Glutamatergic neuron (in vitro differentiated cells): ENCODE measurements around the gene LNP1. TPM values are rescaled to one million over a fixed set of nuclear protein-coding genes. Genes with fewer than 3 reads are reported as not detected.

ENCODE experiments used
- DNase-seq: peaks from one replicate; pipeline ENCODE4 v3.0.0; 2022
- H3K27ac Mint-ChIP-seq: one replicate; pipeline ENCODE4 v1.8.0; 2020; ENCODE audit warnings: mild to moderate bottlenecking, mixed read lengths, inconsistent platforms; ENCODE audit not compliant: unreplicated experiment
- H3K27me3 Mint-ChIP-seq: one replicate; pipeline ENCODE4 v1.8.0; 2020; ENCODE audit warnings: mild to moderate bottlenecking, moderate library complexity, mixed read lengths, inconsistent platforms; ENCODE audit not compliant: unreplicated experiment
- H3K36me3 Mint-ChIP-seq: one replicate; pipeline ENCODE4 v1.8.0; 2020; ENCODE audit warnings: mild to moderate bottlenecking, mixed read lengths, inconsistent platforms; ENCODE audit not compliant: unreplicated experiment
- H3K4me1 Mint-ChIP-seq: one replicate; pipeline ENCODE4 v1.8.0; 2020; ENCODE audit warnings: mild to moderate bottlenecking, low read depth, mixed read lengths, inconsistent platforms; ENCODE audit not compliant: unreplicated experiment
- H3K4me3 Mint-ChIP-seq: one replicate; pipeline ENCODE4 v1.8.0; 2020; ENCODE audit warnings: mild to moderate bottlenecking, mixed read lengths, inconsistent platforms; ENCODE audit not compliant: unreplicated experiment
- H3K9me3 Mint-ChIP-seq: one replicate; pipeline ENCODE4 v1.8.0; 2020; ENCODE audit warnings: mild to moderate bottlenecking, moderate library complexity, mixed read lengths, inconsistent platforms; ENCODE audit not compliant: unreplicated experiment
- total RNA-seq: library from RNA; stranded (reverse); fragmentation: NEBNext Ultra II Directional; extraction: Animal tissue kit (Norgen Biotek cat#: 25700); gene quantifications from one replicate; pipeline ENCODE4 v1.2.1, GENCODE V29; 2021; ENCODE audit not compliant: unreplicated experiment
- TF ChIP-seq, protein P1 (sequence below): fragments of 200-600 bp; sonication (generic); IDR thresholded peaks from one replicate; pipeline ENCODE4 v1.5.0; 2021; ENCODE audit not compliant: partially characterized antibody, unreplicated experiment

LNP1 gene
- total RNA-seq, 1 donor from 2014 or later = 2.0 TPM

GRCh38 chr3:100448079-100448478, 46.7 kb downstream of the LNP1 start:
- Mint-ChIP-seq H3K4me1 (no peaks in the 10 kb centered on the region), H3K4me3 (no peak overlapping the region), H3K36me3 (peaks cover 15% of the 10 kb centered on the region), H3K9me3 (no peaks in the 10 kb centered on the region), H3K27ac (no peak overlapping the region), H3K27me3 (no peaks in the 10 kb centered on the region)
- DNase-seq = no peak
- TF ChIP-seq, protein P1, sequence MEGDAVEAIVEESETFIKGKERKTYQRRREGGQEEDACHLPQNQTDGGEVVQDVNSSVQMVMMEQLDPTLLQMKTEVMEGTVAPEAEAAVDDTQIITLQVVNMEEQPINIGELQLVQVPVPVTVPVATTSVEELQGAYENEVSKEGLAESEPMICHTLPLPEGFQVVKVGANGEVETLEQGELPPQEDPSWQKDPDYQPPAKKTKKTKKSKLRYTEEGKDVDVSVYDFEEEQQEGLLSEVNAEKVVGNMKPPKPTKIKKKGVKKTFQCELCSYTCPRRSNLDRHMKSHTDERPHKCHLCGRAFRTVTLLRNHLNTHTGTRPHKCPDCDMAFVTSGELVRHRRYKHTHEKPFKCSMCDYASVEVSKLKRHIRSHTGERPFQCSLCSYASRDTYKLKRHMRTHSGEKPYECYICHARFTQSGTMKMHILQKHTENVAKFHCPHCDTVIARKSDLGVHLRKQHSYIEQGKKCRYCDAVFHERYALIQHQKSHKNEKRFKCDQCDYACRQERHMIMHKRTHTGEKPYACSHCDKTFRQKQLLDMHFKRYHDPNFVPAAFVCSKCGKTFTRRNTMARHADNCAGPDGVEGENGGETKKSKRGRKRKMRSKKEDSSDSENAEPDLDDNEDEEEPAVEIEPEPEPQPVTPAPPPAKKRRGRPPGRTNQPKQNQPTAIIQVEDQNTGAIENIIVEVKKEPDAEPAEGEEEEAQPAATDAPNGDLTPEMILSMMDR = no peak

DNA sequence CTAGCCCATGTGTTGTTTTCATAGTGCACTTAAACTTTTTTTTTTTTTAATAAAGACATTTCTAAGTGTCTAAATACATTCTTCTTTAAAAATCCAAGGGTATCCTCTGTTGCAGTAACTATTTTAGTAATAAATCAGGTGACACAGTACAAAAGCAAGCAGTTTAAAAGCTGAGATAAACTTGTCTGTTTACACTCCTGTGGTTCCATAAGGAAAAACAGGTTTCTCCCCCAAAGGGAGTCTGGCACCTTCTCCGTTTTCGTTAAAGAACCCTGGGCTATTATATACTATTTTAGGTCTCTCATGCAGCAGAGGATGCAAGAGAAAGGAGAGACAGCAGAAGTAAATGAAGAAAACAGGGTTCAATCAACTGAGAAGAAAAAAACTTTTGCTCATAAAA, 47.9 kb downstream of the LNP1 start:
- no peak overlapping the region for H3K4me3 Mint-ChIP-seq
- H3K27ac Mint-ChIP-seq = no peak overlapping the region
- DNase-seq = no peak
- no peaks in the 10 kb centered on the region for H3K27me3 Mint-ChIP-seq
- H3K9me3 Mint-ChIP-seq = no peaks in the 10 kb centered on the region
- no peaks in the 10 kb centered on the region for H3K4me1 Mint-ChIP-seq
- H3K36me3 Mint-ChIP-seq = peaks cover 10% of the 10 kb centered on the region
- TF ChIP-seq, protein P1 = no peak

- no peak overlapping the region for H3K4me3 Mint-ChIP-seq
- H3K4me1 Mint-ChIP-seq = peaks cover 7% of the 10 kb centered on the region
Observed at GRCh38 chr3:100454677-100455076, 53.3 kb downstream of the LNP1 start.

GRCh38 chr3:100455841-100456550, 54.7 kb downstream of the LNP1 start:
- no peak for DNase-seq
- peaks cover 7% of the 10 kb centered on the region for H3K4me1 Mint-ChIP-seq
- no peak overlapping the region for H3K27ac Mint-ChIP-seq
- H3K9me3 Mint-ChIP-seq = no peaks in the 10 kb centered on the region
- TF ChIP-seq, protein P1 = no peak
- no peaks in the 10 kb centered on the region for H3K36me3 Mint-ChIP-seq
- H3K27me3 Mint-ChIP-seq = no peaks in the 10 kb centered on the region
- H3K4me3 Mint-ChIP-seq = no peak overlapping the region

More at GRCh38 chr3:100454677-100455076, 53.3 kb downstream of the LNP1 start:
- TF ChIP-seq, protein P1 = no peak
- no peak overlapping the region for H3K27ac Mint-ChIP-seq
- H3K9me3 Mint-ChIP-seq = no peaks in the 10 kb centered on the region
- DNase-seq = no peak
- no peaks in the 10 kb centered on the region for H3K27me3 Mint-ChIP-seq
- H3K36me3 Mint-ChIP-seq = no peaks in the 10 kb centered on the region

DNA sequence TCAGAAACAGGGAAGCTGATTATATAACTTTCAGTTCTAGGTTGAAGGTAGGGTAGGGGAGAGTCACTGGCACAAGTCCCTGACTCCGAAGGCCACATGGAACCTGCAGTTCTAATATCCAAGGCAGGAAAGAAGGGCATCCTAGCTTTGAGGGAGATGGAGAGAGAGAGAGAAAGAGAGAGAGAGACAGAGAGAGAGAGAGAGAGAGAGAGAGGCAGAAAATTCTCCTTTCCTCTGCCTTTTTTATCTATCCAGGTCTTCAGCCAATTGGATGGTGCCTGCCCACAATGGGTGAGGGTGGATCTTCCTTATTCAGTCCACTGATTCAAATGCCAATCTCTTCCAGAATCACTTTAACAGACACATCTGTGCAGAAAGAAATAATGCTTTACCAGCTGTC, 55.4 kb downstream of the LNP1 start:
- TF ChIP-seq, protein P1 = no peak
- Mint-ChIP-seq H3K4me1 (peaks cover 7% of the 10 kb centered on the region), H3K27ac (no peak overlapping the region), H3K4me3 (no peak overlapping the region), H3K27me3 (no peaks in the 10 kb centered on the region), H3K36me3 (no peaks in the 10 kb centered on the region), H3K9me3 (no peaks in the 10 kb centered on the region)
- DNase-seq = no peak
